ENCODE data around the gene ZNF14.
"Not testable (repeated sequence)": the region's sequence is repeated elsewhere in the genome, so short reads cannot be mapped to it uniquely, and the experiment has no call there.

The ZNF14 gene

GRCh38 chr19:19686580-19686979, 46.3 kb downstream of the ZNF14 start:
- no peak for DNase-seq

GRCh38 chr19:19686119-19686518, 46.8 kb downstream of the ZNF14 start:
- not testable (repeated sequence) for DNase-seq

GRCh38 chr19:19679176-19680073, 53.5 kb downstream of the ZNF14 start:
- DNase-seq: no peak

- DNase-seq: no peak
Observed at GRCh38 chr19:19677579-19677978, 55.3 kb downstream of the ZNF14 start.

GRCh38 chr19:19674315-19674714, 58.6 kb downstream of the ZNF14 start:
- DNase-seq: no peak

- DNase-seq: no peak
Observed at GRCh38 chr19:19672816-19673215, 60.1 kb downstream of the ZNF14 start.

- DNase-seq: no peak
Observed at GRCh38 chr19:19670070-19670551, 62.8 kb downstream of the ZNF14 start.

GRCh38 chr19:19668230-19669012, 64.5 kb downstream of the ZNF14 start, which contains the start of gene ZNF101:
ZNF101 (plus strand) TSS chr19:19668839; CDS start chr19:19668964, 125 bp downstream.
- peak; percentile 90 to 94 for DNase-seq

GRCh38 chr19:19665420-19665948, 67.4 kb downstream of the ZNF14 start:
- not testable (repeated sequence) for DNase-seq

- peak; percentile 95 for DNase-seq
Observed at GRCh38 chr19:19663256-19664120, 69.4 kb downstream of the ZNF14 start, which contains the start of gene ATP13A1. ATP13A1 (minus strand) TSS chr19:19663676; CDS start chr19:19663666, 10 bp downstream.

GRCh38 chr19:19662871-19663255, 70.0 kb downstream of the ZNF14 start:
- DNase-seq: no peak

GRCh38 chr19:19662344-19662743, 70.6 kb downstream of the ZNF14 start:
- no peak for DNase-seq

GRCh38 chr19:19661675-19662251, 71.1 kb downstream of the ZNF14 start:
- no peak for DNase-seq

GRCh38 chr19:19661141-19661674, 71.7 kb downstream of the ZNF14 start:
- no peak for DNase-seq
